DMS153 (cell line): Measurements from ENCODE around the gene OSTC.

Source experiments
- DNase-seq: peaks from one replicate; lab custom pipeline; 2025; lab: John Stamatoyannopoulos, UW

Gene OSTC

GRCh38 chr4:108716340-108716739, 65.9 kb downstream of the OSTC start:
- no peak for DNase-seq

- DNase-seq, result no peak
Observed at GRCh38 chr4:108717386-108717785, 67.0 kb downstream of the OSTC start.
